Ishikawa (cell line): ENCODE results near the gene KCNJ3.

Experiments used
- TEAD4 ChIP-seq: IDR thresholded peaks from 2 replicates; pipeline ENCODE4 v1.6.1; 2012

The KCNJ3 gene

GRCh38 chr2:154901063-154901462, 202.6 kb downstream of the KCNJ3 start:
- TF ChIP-seq TEAD4, result no peak
